Measurements from ENCODE around the gene PSMB9.

PSMB9 gene

GRCh38 chr6:32829495-32829894, 24.5 kb upstream of the PSMB9 start:
- Histone ChIP-seq H3K27me3 (peaks cover 3% of the 10 kb centered on the region), H3K4me3 (ENCODE audit: low read depth, low read length) (no peak overlapping the region), H3K36me3 (no peaks in the 10 kb centered on the region), H3K9me3 (no peaks in the 10 kb centered on the region), H3K4me1 (peaks cover 6% of the 10 kb centered on the region; the same call in 1 of the 2 replicates)
- no peak for DNase-seq
- no peak for TF ChIP-seq CTCF (IDR thresholded peaks at IDR 0.05; ENCODE audit: low read depth, low read length)

- H3K9me3 ChIP-seq: no peaks in the 10 kb centered on the region
- TF ChIP-seq CTCF (IDR thresholded peaks at IDR 0.05; ENCODE audit: low read depth, low read length): no peak
- no peak overlapping the region for H3K4me3 ChIP-seq (ENCODE audit: low read depth, low read length)
- DNase-seq: no peak
- H3K4me1 ChIP-seq: peaks cover 6% of the 10 kb centered on the region; the same call in 1 of the 2 replicates
- no peaks in the 10 kb centered on the region for H3K36me3 ChIP-seq
- peaks cover 3% of the 10 kb centered on the region for H3K27me3 ChIP-seq
Observed at GRCh38 chr6:32830017-32830416, 24.0 kb upstream of the PSMB9 start.

GRCh38 chr6:32830936-32831335, 23.1 kb upstream of the PSMB9 start:
- H3K9me3 ChIP-seq: no peaks in the 10 kb centered on the region
- H3K36me3 ChIP-seq: no peaks in the 10 kb centered on the region
- DNase-seq: no peak
- no peak overlapping the region for H3K4me3 ChIP-seq (ENCODE audit: low read depth, low read length)
- no peak for TF ChIP-seq CTCF (IDR thresholded peaks at IDR 0.05; ENCODE audit: low read depth, low read length)
- peaks cover 3% of the 10 kb centered on the region for H3K27me3 ChIP-seq
- H3K4me1 ChIP-seq: peaks cover 6% of the 10 kb centered on the region; the same call in 1 of the 2 replicates

GRCh38 chr6:32832535-32832934, 21.5 kb upstream of the PSMB9 start:
- Histone ChIP-seq H3K4me3 (ENCODE audit: low read depth, low read length) (no peak overlapping the region), H3K9me3 (no peaks in the 10 kb centered on the region), H3K36me3 (no peaks in the 10 kb centered on the region), H3K4me1 (peaks cover 6% of the 10 kb centered on the region; the same call in 1 of the 2 replicates), H3K27me3 (no peaks in the 10 kb centered on the region)
- no peak for TF ChIP-seq CTCF (IDR thresholded peaks at IDR 0.05; ENCODE audit: low read depth, low read length)
- no peak for DNase-seq

GRCh38 chr6:32833664-32834063, 20.3 kb upstream of the PSMB9 start:
- Histone ChIP-seq H3K4me1 (peaks cover 9% of the 10 kb centered on the region; the same call in 1 of the 2 replicates), H3K9me3 (no peaks in the 10 kb centered on the region), H3K36me3 (no peaks in the 10 kb centered on the region), H3K4me3 (ENCODE audit: low read depth, low read length) (no peak overlapping the region), H3K27me3 (no peaks in the 10 kb centered on the region)
- no peak for DNase-seq
- no peak for TF ChIP-seq CTCF (IDR thresholded peaks at IDR 0.05; ENCODE audit: low read depth, low read length)

- Histone ChIP-seq H3K36me3 (no peaks in the 10 kb centered on the region), H3K4me3 (ENCODE audit: low read depth, low read length) (no peak overlapping the region), H3K9me3 (no peaks in the 10 kb centered on the region), H3K4me1 (peaks cover 9% of the 10 kb centered on the region; the same call in 1 of the 2 replicates), H3K27me3 (no peaks in the 10 kb centered on the region)
- no peak for TF ChIP-seq CTCF (IDR thresholded peaks at IDR 0.05; ENCODE audit: low read depth, low read length)
- no peak for DNase-seq
Observed at GRCh38 chr6:32835167-32835893, 18.7 kb upstream of the PSMB9 start.
